H9 (cell line): ENCODE measurements around the gene RPL22. TPM values are rescaled to one million over a fixed set of nuclear protein-coding genes. Genes with fewer than 3 reads are reported as not detected.

Experiments used
- DNase-seq: peaks from one replicate; pipeline ENCODE4 v3.0.0-alpha.2; 2017
- H2AFZ ChIP-seq: one replicate; pipeline ENCODE4 v1.6.1; 2013; ENCODE audit warnings: mild to moderate bottlenecking, low read length, control low read depth, moderate library complexity
- H2AK5ac ChIP-seq: 2 replicates; pipeline ENCODE4 v1.6.1; 2013; ENCODE audit warnings: low read length, control low read depth, mixed read lengths; ENCODE audit not compliant: insufficient read length
- H2BK120ac ChIP-seq: one replicate; pipeline ENCODE4 v1.6.1; 2013; ENCODE audit warnings: low read depth, mild to moderate bottlenecking, low read length, control low read depth, inconsistent platforms; ENCODE audit not compliant: poor library complexity, severe bottlenecking
- H2BK12ac ChIP-seq: 2 replicates; pipeline ENCODE4 v1.6.1; 2013; ENCODE audit warnings: low read length, control low read depth, mixed read lengths, low read depth; ENCODE audit not compliant: insufficient read length
- H2BK15ac ChIP-seq: 2 replicates; pipeline ENCODE4 v1.6.1; 2013; ENCODE audit warnings: low read depth, low read length, control low read depth
- H2BK20ac ChIP-seq: one replicate; pipeline ENCODE4 v1.6.1; 2013; ENCODE audit warnings: low read depth, mild to moderate bottlenecking, low read length, control low read depth, inconsistent platforms; ENCODE audit not compliant: poor library complexity, severe bottlenecking
- H2BK5ac ChIP-seq: 2 replicates; pipeline ENCODE4 v1.6.1; 2013; ENCODE audit warnings: low read length, control low read depth, mixed read lengths; ENCODE audit not compliant: insufficient read length
- H3K14ac ChIP-seq: 2 replicates; pipeline ENCODE4 v1.6.1; 2013; ENCODE audit warnings: low read length, control low read depth; ENCODE audit not compliant: insufficient read depth
- H3K18ac ChIP-seq: 2 replicates; pipeline ENCODE4 v1.6.1; 2013; ENCODE audit warnings: low read depth, mild to moderate bottlenecking, mixed read lengths, low read length, control low read depth; ENCODE audit not compliant: insufficient read length
- H3K23ac ChIP-seq: 2 replicates; pipeline ENCODE4 v1.6.1; 2013; ENCODE audit warnings: low read length, control low read depth, mixed read lengths, low read depth; ENCODE audit not compliant: insufficient read length
- H3K23me2 ChIP-seq: 2 replicates; pipeline ENCODE4 v1.6.1; 2013; ENCODE audit warnings: low read depth, mild to moderate bottlenecking, mixed read lengths, low read length, control low read depth; ENCODE audit not compliant: insufficient read length, poor library complexity, severe bottlenecking
- H3K27ac ChIP-seq: 2 replicates; pipeline ENCODE4 v1.5.1; 2013; ENCODE audit warnings: low read length, control low read depth, mixed read lengths, low read depth; ENCODE audit not compliant: insufficient read length
- H3K27me3 ChIP-seq: 2 replicates; pipeline ENCODE4 v1.6.1; 2013; ENCODE audit warnings: low read length, control low read depth, inconsistent platforms; ENCODE audit not compliant: insufficient read depth
- H3K4ac ChIP-seq: 2 replicates; pipeline ENCODE4 v1.6.1; 2013; ENCODE audit warnings: low read depth, mild to moderate bottlenecking, control low read depth, inconsistent platforms, low read length, moderate library complexity
- H3K4me1 ChIP-seq: 2 replicates; pipeline ENCODE4 v1.6.1; 2013; ENCODE audit warnings: low read length, control low read depth, inconsistent platforms; ENCODE audit not compliant: insufficient read depth
- H3K4me2 ChIP-seq: 2 replicates; pipeline ENCODE4 v1.6.1; 2013; ENCODE audit warnings: low read length, control low read depth, mixed read lengths; ENCODE audit not compliant: insufficient read length, insufficient read depth
- H3K56ac ChIP-seq: 2 replicates; pipeline ENCODE4 v1.6.1; 2013; ENCODE audit warnings: low read depth, mild to moderate bottlenecking, mixed read lengths, low read length, control low read depth; ENCODE audit not compliant: insufficient read length
- H3K79me1 ChIP-seq: 2 replicates; pipeline ENCODE4 v1.6.1; 2013; ENCODE audit warnings: low read depth, mild to moderate bottlenecking, moderate library complexity, low read length, control low read depth, inconsistent platforms; ENCODE audit not compliant: insufficient read depth, poor library complexity, severe bottlenecking
- H3K79me2 ChIP-seq: 2 replicates; pipeline ENCODE4 v1.6.1; 2013; ENCODE audit warnings: low read length, control low read depth, inconsistent platforms; ENCODE audit not compliant: insufficient read depth
- H3K9ac ChIP-seq: 2 replicates; pipeline ENCODE4 v1.6.1; 2013; ENCODE audit warnings: low read length, control low read depth, mixed read lengths; ENCODE audit not compliant: insufficient read length; ENCODE audit errors: extremely low read depth
- H3K9me3 ChIP-seq: one replicate; pipeline ENCODE4 v1.6.1; 2013; ENCODE audit warnings: low read depth, low read length, inconsistent platforms; ENCODE audit not compliant: control insufficient read depth
- H3T11ph ChIP-seq: one replicate; pipeline ENCODE4 v1.6.1; 2013; ENCODE audit warnings: mild to moderate bottlenecking, low read length, control low read depth, inconsistent platforms
- H4K20me1 ChIP-seq: one replicate; pipeline ENCODE4 v1.6.1; 2013; ENCODE audit not compliant: control insufficient read depth, insufficient read length, insufficient read depth
- H4K5ac ChIP-seq: 2 replicates; pipeline ENCODE4 v1.6.1; 2013; ENCODE audit warnings: low read depth, mild to moderate bottlenecking, mixed read lengths, low read length, control low read depth; ENCODE audit not compliant: insufficient read length
- H4K8ac ChIP-seq: replicated peaks from 2 replicates; pipeline ENCODE4 v1.6.1; 2013; ENCODE audit warnings: low read length, control low read depth, mixed read lengths, low read depth; ENCODE audit not compliant: insufficient read length
- H4K91ac ChIP-seq: 2 replicates; pipeline ENCODE4 v1.6.1; 2013; ENCODE audit warnings: low read depth, mild to moderate bottlenecking, moderate library complexity, mixed read lengths, low read length, control low read depth; ENCODE audit not compliant: insufficient read length
- H3K27ac Mint-ChIP-seq, 3 experiments: 2 replicates in 2 of 3; 3 replicates in 1 of 3; pipeline ENCODE4 v1.8.0; 2020 to 2021; ENCODE audit warnings: mixed read lengths in 3 of 3, mild to moderate bottlenecking in 1 of 3, moderate library complexity in 1 of 3
- H3K27me3 Mint-ChIP-seq: 2 replicates; pipeline ENCODE4 v1.8.0; 2021; ENCODE audit warnings: low read depth, mild to moderate bottlenecking, moderate library complexity, mixed read lengths
- H3K36me3 Mint-ChIP-seq, 3 experiments: 2 replicates in 2 of 3; 3 replicates in 1 of 3; pipeline ENCODE4 v1.8.0; 2020 to 2021; ENCODE audit warnings: low read depth in 3 of 3, mixed read lengths in 3 of 3; ENCODE audit not compliant: insufficient read depth in 1 of 3
- H3K4me1 Mint-ChIP-seq, 2 experiments: 2 replicates each; pipeline ENCODE4 v1.8.0; 2020; ENCODE audit warnings: mixed read lengths in 2 of 2
- H3K4me3 Mint-ChIP-seq, 2 experiments: 2 replicates in 1 of 2; 3 replicates in 1 of 2; pipeline ENCODE4 v1.8.0; 2020 to 2021; ENCODE audit warnings: mild to moderate bottlenecking in 2 of 2, mixed read lengths in 2 of 2, moderate library complexity in 1 of 2
- H3K9me3 Mint-ChIP-seq, 2 experiments: 2 replicates in 1 of 2; 3 replicates in 1 of 2; pipeline ENCODE4 v1.8.0; 2020; ENCODE audit warnings: mild to moderate bottlenecking in 2 of 2, mixed read lengths in 2 of 2, moderate library complexity in 1 of 2
- WGBS: extraction: QIAGEN DNeasy Blood & Tissue Kit; methylation state at CpG from one replicate; pipeline ENCODE4 v1.1.7; 2013; ENCODE audit warnings: missing lambda C conversion rate, low lambda C conversion rate, mixed read lengths; ENCODE audit not compliant: insufficient read length; ENCODE audit errors: extremely low coverage; 5-methylcytosine and 5-hydroxymethylcytosine counted together
- total RNA-seq: library from RNA; stranded (reverse); gene quantifications from 2 replicates; pipeline ENCODE4 v1.2.1, GENCODE V29; 2021
- TF ChIP-seq, protein P1 (sequence below): fragments of 200-600 bp; sonication (generic); conservative IDR thresholded peaks from 3 replicates; pipeline ENCODE4 v1.8.0; 2021; ENCODE audit warnings: antibody characterized with exemption, mild to moderate bottlenecking

Gene RPL22
- total RNA-seq, 1 experiment from 2014 or later: 582 TPM

DNA sequence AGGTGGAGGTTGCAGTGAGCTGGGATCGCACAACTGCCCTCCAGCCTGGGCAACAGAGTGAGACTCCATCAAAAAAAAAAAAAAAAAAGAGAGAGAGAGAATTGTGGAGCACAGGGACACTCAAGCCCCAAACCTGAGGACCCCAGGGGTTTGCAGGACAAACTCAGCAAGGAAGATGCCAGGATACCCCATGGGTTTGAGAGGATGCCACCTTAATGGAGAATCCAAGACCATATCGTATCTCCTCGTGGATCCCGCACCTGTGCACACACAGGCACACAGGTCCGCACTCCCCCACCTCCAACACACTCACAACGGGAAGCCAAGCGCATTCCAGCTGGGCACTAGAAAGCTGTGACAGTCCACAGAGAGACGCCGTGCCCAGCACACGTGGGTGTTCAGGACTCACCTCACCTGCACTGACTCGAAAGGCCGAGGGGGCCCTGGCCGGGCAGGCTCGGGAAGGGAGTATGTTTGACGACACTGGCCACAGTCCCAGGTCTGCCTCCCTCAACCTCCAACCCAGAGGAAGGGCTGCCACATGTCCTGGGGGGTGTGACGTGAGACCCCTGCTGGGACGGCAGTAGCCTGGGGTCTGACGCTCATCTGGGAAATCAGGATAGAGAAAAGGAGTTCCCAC is 30.3 kb downstream of the RPL22 start:
- no peaks in the 10 kb centered on the region for H3K36me3 Mint-ChIP-seq
- DNase-seq: no peak
- Histone ChIP-seq H3K9me3 (no peaks in the 10 kb centered on the region), H3K56ac (no peak overlapping the region), H3K4me2 (no peak overlapping the region), H4K5ac (no peak overlapping the region), H3K14ac (no peak overlapping the region), H2BK5ac (no peak overlapping the region), H2BK120ac (no peak overlapping the region), H3T11ph (no peak overlapping the region), H3K4me1 (no peaks in the 10 kb centered on the region), H3K79me2 (no peaks in the 10 kb centered on the region), H2AFZ (no peak overlapping the region), H3K9ac (no peak overlapping the region), H2AK5ac (no peak overlapping the region), H4K20me1 (no peaks in the 10 kb centered on the region), H3K4ac (no peak overlapping the region), H3K27ac (no peak overlapping the region), H2BK15ac (no peak overlapping the region), H4K8ac (no peak overlapping the region), H3K18ac (no peak overlapping the region), H3K27me3 (no peaks in the 10 kb centered on the region), H3K23ac (no peak overlapping the region), H2BK20ac (no peak overlapping the region), H4K91ac (no peak overlapping the region), H2BK12ac (no peak overlapping the region), H3K79me1 (no peaks in the 10 kb centered on the region), H3K23me2 (no peaks in the 10 kb centered on the region)
- peaks cover 0 to 9% of the 10 kb centered on the region in 2 experiments; a peak in 2 of 4 replicates for H3K4me1 Mint-ChIP-seq
- no peak overlapping the region; a peak in 1 of 7 replicates for H3K27ac Mint-ChIP-seq
- TF ChIP-seq, protein P1, sequence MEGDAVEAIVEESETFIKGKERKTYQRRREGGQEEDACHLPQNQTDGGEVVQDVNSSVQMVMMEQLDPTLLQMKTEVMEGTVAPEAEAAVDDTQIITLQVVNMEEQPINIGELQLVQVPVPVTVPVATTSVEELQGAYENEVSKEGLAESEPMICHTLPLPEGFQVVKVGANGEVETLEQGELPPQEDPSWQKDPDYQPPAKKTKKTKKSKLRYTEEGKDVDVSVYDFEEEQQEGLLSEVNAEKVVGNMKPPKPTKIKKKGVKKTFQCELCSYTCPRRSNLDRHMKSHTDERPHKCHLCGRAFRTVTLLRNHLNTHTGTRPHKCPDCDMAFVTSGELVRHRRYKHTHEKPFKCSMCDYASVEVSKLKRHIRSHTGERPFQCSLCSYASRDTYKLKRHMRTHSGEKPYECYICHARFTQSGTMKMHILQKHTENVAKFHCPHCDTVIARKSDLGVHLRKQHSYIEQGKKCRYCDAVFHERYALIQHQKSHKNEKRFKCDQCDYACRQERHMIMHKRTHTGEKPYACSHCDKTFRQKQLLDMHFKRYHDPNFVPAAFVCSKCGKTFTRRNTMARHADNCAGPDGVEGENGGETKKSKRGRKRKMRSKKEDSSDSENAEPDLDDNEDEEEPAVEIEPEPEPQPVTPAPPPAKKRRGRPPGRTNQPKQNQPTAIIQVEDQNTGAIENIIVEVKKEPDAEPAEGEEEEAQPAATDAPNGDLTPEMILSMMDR: no peak
- WGBS: no CpG with 5 or more reads among the region's 18 CpGs
- peaks cover 6% of the 10 kb centered on the region for H3K27me3 Mint-ChIP-seq
- no peak overlapping the region for H3K4me3 Mint-ChIP-seq
- no peaks in the 10 kb centered on the region for H3K9me3 Mint-ChIP-seq
